ENCODE measurements around the gene MXRA8.

MXRA8 gene

DNA sequence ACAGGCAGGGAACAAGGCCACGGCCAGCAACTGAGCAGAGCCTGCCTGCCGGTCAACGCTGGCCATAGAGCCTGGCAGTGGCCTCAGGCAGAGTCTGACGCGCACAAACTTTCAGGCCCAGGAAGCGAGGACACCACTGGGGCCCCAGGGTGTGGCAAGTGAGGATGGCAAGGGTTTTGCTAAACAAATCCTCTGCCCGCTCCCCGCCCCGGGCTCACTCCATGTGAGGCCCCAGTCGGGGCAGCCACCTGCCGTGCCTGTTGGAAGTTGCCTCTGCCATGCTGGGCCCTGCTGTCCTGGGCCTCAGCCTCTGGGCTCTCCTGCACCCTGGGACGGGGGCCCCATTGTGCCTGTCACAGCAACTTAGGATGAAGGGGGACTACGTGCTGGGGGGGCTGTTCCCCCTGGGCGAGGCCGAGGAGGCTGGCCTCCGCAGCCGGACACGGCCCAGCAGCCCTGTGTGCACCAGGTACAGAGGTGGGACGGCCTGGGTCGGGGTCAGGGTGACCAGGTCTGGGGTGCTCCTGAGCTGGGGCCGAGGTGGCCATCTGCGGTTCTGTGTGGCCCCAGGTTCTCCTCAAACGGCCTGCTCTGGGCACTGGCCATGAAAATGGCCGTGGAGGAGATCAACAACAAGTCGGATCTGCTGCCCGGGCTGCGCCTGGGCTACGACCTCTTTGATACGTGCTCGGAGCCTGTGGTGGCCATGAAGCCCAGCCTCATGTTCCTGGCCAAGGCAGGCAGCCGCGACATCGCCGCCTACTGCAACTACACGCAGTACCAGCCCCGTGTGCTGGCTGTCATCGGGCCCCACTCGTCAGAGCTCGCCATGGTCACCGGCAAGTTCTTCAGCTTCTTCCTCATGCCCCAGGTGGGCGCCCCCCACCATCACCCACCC lies 27.0 kb downstream of the MXRA8 start, which contains the start of gene TAS1R3:
TSS of gene TAS1R3 (plus strand) at position 213 of the 898 bp plus-strand sequence. CDS start at position 279, 66 bp downstream.
- peak within 1 kb of the TSS; percentile 71 for H3K27ac Mint-ChIP-seq
- ATAC-seq = peak; percentile 4

DNA sequence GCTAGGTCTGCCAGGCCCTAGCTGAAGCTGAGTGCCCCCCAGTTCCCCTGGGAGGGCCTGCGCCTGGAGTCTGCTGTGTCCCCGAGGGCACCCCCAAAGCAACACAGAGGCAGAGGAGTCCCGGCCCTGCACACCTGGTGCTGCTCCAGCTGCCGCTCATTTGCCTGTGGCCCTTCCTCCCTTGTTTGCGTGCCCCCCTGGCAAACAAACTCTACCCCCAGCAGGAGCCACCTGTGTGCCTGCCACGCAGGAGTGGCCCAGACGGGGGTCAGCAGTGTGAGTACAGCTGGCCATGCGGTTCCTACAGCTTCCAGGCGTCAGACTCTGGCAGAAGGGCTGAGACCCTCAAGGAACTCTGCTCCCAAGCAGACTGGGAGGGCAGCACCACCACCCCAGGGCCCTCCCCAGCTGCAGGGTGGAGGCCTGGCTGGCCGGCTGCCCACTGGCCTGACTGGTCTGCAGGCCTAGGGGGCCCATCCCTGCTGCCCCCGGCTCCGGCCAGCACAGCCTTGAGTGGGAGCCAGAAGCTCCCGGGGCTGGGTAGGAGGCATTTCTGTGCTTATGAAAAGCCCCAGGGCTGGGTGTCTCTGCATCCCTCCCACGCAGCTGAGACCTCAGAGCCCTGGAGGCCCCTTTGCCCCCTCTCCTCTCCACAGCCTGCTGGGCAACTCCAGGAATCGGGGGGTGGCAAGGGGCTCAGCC lies 27.8 kb downstream of the MXRA8 start:
- peaks cover 49% of the 10 kb centered on the region for H3K4me1 Mint-ChIP-seq
- no peak for ATAC-seq
- peaks cover 11% of the 10 kb centered on the region for H3K36me3 Mint-ChIP-seq
- peak overlapping the region; percentile 71 for H3K27ac Mint-ChIP-seq
- no peaks in the 10 kb centered on the region for H3K27me3 Mint-ChIP-seq
- peak overlapping the region; percentile 49 for H3K4me3 Mint-ChIP-seq
- H3K9me3 Mint-ChIP-seq = no peaks in the 10 kb centered on the region

More for the DNA sequence above, 27.0 kb downstream of the MXRA8 start, which contains the start of gene TAS1R3:
- Mint-ChIP-seq H3K9me3 (no peaks in the 10 kb centered on the region), H3K27me3 (no peaks in the 10 kb centered on the region), H3K4me1 (peaks cover 41% of the 10 kb centered on the region), H3K36me3 (peaks cover 11% of the 10 kb centered on the region), H3K4me3 (peak within 1 kb of the TSS; percentile 49)

DNA sequence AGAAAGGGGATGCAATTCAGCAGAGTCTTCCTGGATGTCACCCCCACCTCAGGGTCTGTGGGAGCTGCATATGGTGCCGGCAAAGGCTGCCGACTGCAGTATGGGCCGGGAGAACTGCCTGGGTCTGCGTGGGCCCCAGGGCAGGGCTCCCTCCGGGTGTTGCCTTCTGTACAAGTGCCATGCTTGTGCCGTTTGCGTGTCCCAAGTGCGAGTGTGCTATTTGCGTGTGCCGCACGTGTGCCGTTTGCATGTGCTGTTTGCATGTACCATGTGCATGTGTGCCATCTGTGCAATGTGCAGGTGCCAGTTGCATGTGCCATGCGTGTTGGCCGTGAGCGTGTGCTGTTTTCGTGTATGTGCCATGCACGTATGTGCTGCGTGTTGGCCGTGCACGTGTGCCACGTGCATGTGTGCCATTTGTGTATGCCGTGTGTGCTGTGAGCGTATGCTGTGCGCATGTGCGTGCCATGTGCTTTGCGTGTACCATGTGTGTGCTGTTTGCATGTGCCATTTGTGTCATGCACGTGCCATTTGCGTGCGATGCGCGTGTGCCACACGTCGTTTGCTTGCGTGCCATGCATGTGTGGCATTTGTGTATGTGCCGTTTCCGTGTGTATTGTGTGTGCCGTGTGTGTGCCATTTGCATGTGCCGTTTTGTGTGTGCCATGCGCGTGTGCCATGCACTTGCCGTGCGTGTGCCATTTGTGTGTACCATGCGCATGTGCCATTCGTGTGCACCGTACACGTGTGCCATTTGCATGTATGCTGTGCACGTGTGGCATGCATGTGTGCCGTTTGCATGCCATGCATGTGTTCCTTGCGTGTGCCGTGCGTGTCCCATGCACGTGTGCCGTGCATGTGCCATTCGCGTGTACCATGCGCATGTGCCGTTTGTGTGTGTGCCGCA lies 28.8 kb downstream of the MXRA8 start:
- Mint-ChIP-seq H3K27me3 (no peaks in the 10 kb centered on the region), H3K36me3 (peaks cover 11% of the 10 kb centered on the region), H3K9me3 (no peaks in the 10 kb centered on the region), H3K27ac (no peak overlapping the region), H3K4me3 (no peak overlapping the region), H3K4me1 (peaks cover 53% of the 10 kb centered on the region)
- ATAC-seq = no peak

DNA sequence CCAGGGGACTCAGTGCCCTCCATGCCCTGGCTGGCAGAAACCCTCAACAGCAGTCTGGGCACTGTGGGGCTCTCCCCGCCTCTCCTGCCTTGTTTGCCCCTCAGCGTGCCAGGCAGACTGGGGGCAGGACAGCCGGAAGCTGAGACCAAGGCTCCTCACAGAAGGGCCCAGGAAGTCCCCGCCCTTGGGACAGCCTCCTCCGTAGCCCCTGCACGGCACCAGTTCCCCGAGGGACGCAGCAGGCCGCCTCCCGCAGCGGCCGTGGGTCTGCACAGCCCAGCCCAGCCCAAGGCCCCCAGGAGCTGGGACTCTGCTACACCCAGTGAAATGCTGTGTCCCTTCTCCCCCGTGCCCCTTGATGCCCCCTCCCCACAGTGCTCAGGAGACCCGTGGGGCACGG lies 30.1 kb downstream of the MXRA8 start:
- H3K4me1 Mint-ChIP-seq = peaks cover 59% of the 10 kb centered on the region
- H3K27me3 Mint-ChIP-seq = no peaks in the 10 kb centered on the region
- no peak overlapping the region for H3K4me3 Mint-ChIP-seq
- H3K36me3 Mint-ChIP-seq = peaks cover 11% of the 10 kb centered on the region
- ATAC-seq = no peak
- no peaks in the 10 kb centered on the region for H3K9me3 Mint-ChIP-seq
- H3K27ac Mint-ChIP-seq = no peak overlapping the region

DNA sequence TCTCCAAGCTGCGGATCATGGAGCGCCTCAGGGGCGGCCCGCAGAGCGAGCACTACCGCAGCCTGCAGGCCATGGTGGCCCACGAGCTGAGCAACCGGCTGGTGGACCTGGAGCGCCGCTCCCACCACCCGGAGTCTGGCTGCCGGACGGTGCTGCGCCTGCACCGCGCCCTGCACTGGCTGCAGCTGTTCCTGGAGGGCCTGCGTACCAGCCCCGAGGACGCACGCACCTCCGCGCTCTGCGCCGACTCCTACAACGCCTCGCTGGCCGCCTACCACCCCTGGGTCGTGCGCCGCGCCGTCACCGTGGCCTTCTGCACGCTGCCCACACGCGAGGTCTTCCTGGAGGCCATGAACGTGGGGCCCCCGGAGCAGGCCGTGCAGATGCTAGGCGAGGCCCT lies 31.1 kb downstream of the MXRA8 start:
- ATAC-seq = no peak
- H3K4me3 Mint-ChIP-seq = no peak overlapping the region
- peaks cover 68% of the 10 kb centered on the region for H3K4me1 Mint-ChIP-seq
- no peaks in the 10 kb centered on the region for H3K9me3 Mint-ChIP-seq
- H3K27me3 Mint-ChIP-seq = no peaks in the 10 kb centered on the region
- H3K27ac Mint-ChIP-seq = no peak overlapping the region
- H3K36me3 Mint-ChIP-seq = peaks cover 11% of the 10 kb centered on the region

DNA sequence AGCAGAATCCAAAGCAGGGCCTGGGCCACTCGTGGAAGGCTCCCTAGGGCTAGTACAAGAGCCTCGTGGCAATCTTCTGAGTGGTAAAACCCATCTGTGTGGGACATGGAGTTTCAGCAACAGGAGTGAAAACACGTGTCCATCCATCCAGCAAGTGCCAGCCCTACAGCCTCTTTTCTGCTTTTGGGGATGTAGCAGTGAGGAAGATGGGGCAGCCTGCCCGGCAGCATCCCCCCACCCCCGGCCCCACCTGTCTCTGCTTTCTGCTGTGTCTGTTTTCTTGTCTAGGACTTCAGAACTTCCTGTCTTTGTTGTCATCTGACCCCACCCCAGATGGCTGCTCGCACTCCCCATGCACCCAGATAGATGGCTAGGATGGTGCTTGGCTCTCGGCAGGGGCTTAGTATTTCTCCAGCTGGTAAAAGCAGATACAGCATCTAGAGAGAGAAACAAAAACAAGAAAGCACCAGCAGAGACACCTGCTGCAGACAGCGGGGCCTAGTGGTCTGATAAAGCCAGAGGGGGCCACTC lies 32.2 kb downstream of the MXRA8 start:
- no peak for ATAC-seq
- peaks cover 16% of the 10 kb centered on the region for H3K36me3 Mint-ChIP-seq
- H3K4me3 Mint-ChIP-seq = peak overlapping the region; percentile 89
- peaks cover 71% of the 10 kb centered on the region for H3K4me1 Mint-ChIP-seq
- H3K9me3 Mint-ChIP-seq = no peaks in the 10 kb centered on the region
- H3K27ac Mint-ChIP-seq = peak overlapping the region; percentile 73
- no peaks in the 10 kb centered on the region for H3K27me3 Mint-ChIP-seq

DNA sequence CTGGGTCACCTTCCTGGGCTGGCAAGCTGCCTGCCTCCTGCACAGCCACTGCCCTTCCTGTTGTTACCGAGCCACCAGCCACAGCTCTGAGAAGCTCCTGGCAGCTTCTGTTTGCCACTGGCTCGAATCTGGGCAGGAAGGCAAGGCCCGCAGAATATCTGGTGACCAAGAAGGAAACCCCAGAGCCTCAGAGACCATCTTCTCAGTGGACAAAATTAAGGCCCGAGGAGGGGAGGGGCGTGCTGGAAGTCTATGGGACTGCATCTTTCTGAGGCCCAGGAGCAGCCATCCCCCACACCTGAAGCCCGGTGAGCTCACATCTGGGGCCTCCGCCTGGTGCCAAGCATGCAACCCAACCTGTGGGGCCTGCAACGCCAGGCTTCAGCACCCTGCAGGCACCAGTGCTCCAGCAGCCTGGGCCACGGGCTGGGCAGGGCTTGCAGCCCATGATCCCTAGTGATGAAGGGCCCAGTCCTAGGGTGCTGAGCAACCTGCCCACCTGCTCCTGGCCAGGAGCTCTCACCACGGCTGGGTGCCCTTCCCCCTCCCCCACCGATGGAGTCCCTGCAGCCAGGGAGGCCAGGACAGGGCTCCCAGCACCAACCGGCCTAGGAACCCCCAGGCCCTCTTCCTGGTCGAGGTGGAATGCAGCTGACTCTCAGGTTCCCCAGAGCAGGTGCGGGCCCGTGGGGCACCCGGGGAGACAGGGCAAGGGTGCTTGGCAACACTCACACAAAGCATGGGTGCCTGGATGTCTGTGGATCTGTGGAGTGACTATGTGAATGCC lies 32.9 kb downstream of the MXRA8 start:
- Mint-ChIP-seq H3K27ac (peak overlapping the region; percentile 73), H3K4me3 (peak overlapping the region; percentile 89), H3K27me3 (no peaks in the 10 kb centered on the region), H3K9me3 (no peaks in the 10 kb centered on the region), H3K36me3 (peaks cover 16% of the 10 kb centered on the region), H3K4me1 (peaks cover 65% of the 10 kb centered on the region)
- no peak for ATAC-seq

DNA sequence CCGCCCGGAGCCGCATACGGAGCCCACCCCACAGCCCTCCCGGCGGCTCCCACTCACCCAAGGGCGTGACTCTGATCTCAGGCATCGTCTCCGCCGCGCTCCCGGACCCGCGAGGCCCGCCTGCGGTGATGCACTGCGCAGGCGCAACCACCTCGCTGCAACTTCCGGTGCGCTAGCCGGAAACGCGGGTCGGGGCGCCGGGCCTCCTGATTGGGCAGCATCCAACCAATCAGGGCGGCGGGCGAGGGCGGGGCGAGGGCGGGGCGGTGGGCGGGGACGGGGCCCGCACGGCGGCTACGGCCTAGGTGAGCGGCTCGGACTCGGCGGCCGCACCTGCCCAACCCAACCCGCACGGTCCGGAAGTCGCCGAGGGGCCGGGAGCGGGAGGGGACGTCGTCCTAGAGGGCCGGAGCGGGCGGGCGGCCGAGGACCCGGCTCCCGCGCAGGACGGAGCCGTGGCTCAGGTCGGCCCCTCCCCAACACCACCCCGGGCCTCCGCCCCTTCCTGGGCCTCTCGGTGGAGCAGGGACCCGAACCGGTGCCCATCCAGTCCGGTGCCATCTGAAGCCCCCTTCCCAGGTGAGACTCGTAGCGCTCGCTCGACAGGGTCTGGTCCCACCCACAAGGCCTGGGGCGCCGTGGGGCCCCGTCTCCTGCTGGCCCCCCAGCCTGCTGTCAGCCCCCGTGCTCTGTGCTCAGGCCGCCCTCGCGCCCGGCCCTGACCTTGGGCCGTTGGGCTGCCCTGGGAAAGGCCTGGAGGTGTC lies 33.6 kb downstream of the MXRA8 start, which contains the start of the genes CPTP and INTS11:
TSS of gene CPTP (plus strand) at position 279 of the 764 bp plus-strand sequence. CDS start 2,109 bp downstream, outside the sequence.
TSS of gene INTS11 (minus strand) at position 137 of the 764 bp plus-strand sequence. CDS start at position 85, 52 bp downstream.
- peak; percentile 88 for ATAC-seq
- Mint-ChIP-seq H3K4me3 (peak within 1 kb of the TSS; percentile 89), H3K36me3 (peaks cover 17% of the 10 kb centered on the region), H3K4me1 (peaks cover 63% of the 10 kb centered on the region), H3K27me3 (no peaks in the 10 kb centered on the region), H3K27ac (peak within 1 kb of the TSS; percentile 87), H3K9me3 (no peaks in the 10 kb centered on the region)

DNA sequence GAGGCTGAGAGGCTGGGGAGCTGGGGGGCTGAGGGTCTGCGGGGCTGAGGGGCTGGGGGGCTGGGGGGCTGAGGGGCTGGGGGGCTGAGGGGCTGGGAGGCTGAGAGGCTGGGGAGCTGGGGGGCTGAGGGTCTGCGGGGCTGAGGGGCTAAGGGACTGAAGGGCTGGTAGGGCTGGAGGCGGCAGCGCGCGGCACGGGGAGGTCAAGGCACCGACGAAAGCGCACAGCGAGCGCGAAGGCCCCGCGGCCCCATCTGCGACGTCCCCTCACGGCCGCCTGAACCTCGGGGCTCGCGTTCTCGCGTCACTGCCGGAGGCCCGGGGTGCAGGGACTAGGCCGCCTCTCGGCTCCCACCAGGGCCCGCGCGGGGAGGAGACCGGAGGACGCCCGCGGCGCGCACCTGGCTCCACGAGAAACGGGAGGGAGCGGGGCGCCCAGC lies 34.3 kb downstream of the MXRA8 start:
- H3K4me1 Mint-ChIP-seq = peaks cover 63% of the 10 kb centered on the region
- peak overlapping the region; percentile 87 for H3K27ac Mint-ChIP-seq
- peak overlapping the region; percentile 89 for H3K4me3 Mint-ChIP-seq
- no peaks in the 10 kb centered on the region for H3K9me3 Mint-ChIP-seq
- no peaks in the 10 kb centered on the region for H3K27me3 Mint-ChIP-seq
- peaks cover 21% of the 10 kb centered on the region for H3K36me3 Mint-ChIP-seq
- no peak for ATAC-seq

DNA sequence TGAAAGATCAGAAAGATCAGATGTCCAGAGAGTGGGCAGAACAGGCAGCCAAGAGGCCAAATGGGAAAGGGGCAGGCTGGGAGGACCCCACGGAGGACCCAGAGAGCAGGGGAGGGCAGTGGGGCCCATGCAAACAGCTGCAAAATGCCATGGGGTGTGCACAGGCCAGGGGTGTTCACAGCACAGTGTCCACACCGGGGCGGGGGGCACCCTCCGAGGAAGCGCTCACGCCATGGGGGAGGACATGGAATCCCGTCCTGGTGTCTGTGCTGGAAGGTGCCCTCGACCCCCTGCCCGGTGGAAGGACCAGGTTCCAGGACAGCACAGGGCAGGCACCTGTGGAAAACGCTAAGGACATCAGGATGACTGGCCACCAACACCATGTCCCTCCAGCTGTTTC lies 35.4 kb downstream of the MXRA8 start:
- peaks cover 25% of the 10 kb centered on the region for H3K36me3 Mint-ChIP-seq

DNA sequence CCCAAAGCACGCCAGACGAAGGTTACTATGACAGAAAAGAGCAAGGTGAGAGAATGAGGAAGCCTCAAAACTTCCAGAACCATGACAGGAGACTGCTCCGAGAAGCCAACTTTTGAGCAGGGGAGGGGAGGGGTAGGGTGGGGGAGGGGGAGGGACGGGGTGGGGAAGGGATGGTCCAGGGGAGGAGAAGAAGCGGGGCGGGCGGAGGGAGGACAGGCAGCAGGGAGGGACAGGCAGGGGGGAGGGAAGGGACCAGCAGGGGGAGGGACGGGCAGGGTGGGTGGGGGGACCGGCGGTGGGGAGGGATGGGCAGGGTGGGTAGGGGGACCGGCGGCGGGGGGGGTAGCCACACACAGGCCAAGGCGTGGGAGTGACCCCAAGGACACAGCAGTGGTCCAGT lies 35.9 kb downstream of the MXRA8 start:
- Mint-ChIP-seq H3K27ac (peak overlapping the region; percentile 64), H3K27me3 (no peaks in the 10 kb centered on the region), H3K36me3 (peaks cover 22% of the 10 kb centered on the region), H3K4me3 (peak overlapping the region; percentile 81), H3K4me1 (peaks cover 54% of the 10 kb centered on the region), H3K9me3 (no peaks in the 10 kb centered on the region)
- no peak for ATAC-seq

More for the DNA sequence above, 35.4 kb downstream of the MXRA8 start:
- H3K9me3 Mint-ChIP-seq = no peaks in the 10 kb centered on the region
- H3K27ac Mint-ChIP-seq = no peak overlapping the region
- no peaks in the 10 kb centered on the region for H3K27me3 Mint-ChIP-seq
- H3K4me1 Mint-ChIP-seq = peaks cover 57% of the 10 kb centered on the region
- ATAC-seq = no peak
- H3K4me3 Mint-ChIP-seq = peak overlapping the region; percentile 67

DNA sequence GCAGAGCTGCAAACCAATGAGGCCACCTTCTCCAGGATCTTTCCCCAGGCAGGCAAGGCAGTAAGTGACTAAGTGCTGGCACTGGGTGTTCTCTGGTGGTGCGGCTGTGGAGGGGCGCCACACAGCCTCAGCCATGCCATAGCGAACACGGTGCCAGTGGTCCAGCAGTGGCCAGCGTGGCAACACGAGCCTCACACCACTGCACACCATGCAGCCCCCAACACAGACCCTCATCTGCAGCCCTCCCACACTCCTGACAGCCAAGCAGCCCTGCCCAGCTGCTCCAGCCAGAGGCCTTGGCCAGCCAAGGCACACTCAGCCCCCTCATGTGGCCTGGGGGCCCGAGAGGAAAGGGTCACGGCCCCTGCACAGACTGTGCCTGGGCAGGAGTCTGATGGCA lies 36.9 kb downstream of the MXRA8 start:
- no peak for ATAC-seq
- Mint-ChIP-seq H3K27me3 (no peaks in the 10 kb centered on the region), H3K4me1 (peaks cover 44% of the 10 kb centered on the region), H3K27ac (no peak overlapping the region), H3K9me3 (no peaks in the 10 kb centered on the region), H3K36me3 (peaks cover 20% of the 10 kb centered on the region), H3K4me3 (no peak overlapping the region)
